Measurements from ENCODE around the gene CPXM1.
"Not testable (repeated sequence)": the region's sequence is repeated elsewhere in the genome, so short reads cannot be mapped to it uniquely, and the experiment has no call there.

The CPXM1 gene

DNA sequence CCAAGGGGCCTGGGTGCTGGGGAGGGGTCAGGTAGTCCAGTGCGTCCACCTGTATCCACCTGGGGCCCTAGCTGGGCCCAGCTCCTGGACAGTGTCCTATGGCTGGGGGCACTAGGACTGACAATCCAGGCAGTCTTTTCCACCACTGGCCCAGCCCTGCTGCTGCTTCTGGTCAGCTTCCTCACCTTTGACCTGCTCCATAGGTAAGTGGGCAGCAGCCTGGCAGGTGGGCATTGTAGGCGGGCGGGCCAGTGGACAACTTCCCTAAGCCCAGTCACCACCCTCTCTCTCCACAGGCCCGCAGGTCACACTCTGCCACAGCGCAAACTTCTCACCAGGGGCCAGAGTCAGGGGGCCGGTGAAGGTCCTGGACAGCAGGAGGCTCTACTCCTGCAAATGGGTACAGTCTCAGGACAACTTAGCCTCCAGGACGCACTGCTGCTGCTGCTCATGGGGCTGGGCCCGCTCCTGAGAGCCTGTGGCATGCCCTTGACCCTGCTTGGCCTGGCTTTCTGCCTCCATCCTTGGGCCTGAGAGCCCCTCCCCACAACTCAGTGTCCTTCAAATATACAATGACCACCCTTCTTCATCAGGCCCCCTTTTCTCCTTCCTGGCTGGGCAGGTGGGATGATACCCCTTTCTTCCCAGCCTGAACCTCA is 14.9 kb upstream of the CPXM1 start:
- DNase-seq (ENCODE audit: low spot score) = no peak
- TF ChIP-seq, protein P1, sequence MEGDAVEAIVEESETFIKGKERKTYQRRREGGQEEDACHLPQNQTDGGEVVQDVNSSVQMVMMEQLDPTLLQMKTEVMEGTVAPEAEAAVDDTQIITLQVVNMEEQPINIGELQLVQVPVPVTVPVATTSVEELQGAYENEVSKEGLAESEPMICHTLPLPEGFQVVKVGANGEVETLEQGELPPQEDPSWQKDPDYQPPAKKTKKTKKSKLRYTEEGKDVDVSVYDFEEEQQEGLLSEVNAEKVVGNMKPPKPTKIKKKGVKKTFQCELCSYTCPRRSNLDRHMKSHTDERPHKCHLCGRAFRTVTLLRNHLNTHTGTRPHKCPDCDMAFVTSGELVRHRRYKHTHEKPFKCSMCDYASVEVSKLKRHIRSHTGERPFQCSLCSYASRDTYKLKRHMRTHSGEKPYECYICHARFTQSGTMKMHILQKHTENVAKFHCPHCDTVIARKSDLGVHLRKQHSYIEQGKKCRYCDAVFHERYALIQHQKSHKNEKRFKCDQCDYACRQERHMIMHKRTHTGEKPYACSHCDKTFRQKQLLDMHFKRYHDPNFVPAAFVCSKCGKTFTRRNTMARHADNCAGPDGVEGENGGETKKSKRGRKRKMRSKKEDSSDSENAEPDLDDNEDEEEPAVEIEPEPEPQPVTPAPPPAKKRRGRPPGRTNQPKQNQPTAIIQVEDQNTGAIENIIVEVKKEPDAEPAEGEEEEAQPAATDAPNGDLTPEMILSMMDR (IDR thresholded peaks at IDR 0.05; ENCODE audit: extremely low read depth, missing control alignments) = no peak

- no peak for DNase-seq (ENCODE audit: low spot score)
- TF ChIP-seq, protein P1 (IDR thresholded peaks at IDR 0.05; ENCODE audit: extremely low read depth, missing control alignments) = no peak
Observed at GRCh38 chr20:2814587-2815051, 14.2 kb upstream of the CPXM1 start, which contains the start of gene C20orf141. TSS of gene C20orf141 (plus strand) at chr20:2814987. CDS start at chr20:2815185, 198 bp downstream.

DNA sequence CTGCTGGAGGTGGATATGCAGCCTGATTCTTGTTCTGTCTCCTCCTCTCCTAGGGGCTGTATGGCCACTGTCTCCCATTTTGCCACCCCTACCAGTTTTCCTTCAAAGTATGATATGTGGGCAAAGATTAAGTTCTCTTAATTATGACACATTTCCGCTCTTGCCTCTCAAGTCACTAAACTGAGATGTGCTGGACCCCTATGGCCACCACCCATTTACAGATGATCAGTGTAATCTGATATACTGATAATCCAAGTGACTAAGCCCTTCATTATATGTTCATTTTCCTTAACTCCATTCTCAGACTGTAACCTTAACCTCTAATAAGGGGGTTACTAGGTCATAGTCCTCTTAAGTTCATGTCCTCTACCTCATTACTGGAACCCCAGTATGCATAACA is 13.6 kb upstream of the CPXM1 start:
- no peak for DNase-seq (ENCODE audit: low spot score)
- TF ChIP-seq, protein P1 (IDR thresholded peaks at IDR 0.05; ENCODE audit: extremely low read depth, missing control alignments) = no peak

GRCh38 chr20:2812189-2812588 is 11.8 kb upstream of the CPXM1 start:
- no peak for DNase-seq (ENCODE audit: low spot score)
- TF ChIP-seq, protein P1 (IDR thresholded peaks at IDR 0.05; ENCODE audit: extremely low read depth, missing control alignments) = no peak

GRCh38 chr20:2809690-2810089 is 9.3 kb upstream of the CPXM1 start:
- DNase-seq (ENCODE audit: low spot score) = no peak
- TF ChIP-seq, protein P1 (IDR thresholded peaks at IDR 0.05; ENCODE audit: extremely low read depth, missing control alignments) = no peak

DNA sequence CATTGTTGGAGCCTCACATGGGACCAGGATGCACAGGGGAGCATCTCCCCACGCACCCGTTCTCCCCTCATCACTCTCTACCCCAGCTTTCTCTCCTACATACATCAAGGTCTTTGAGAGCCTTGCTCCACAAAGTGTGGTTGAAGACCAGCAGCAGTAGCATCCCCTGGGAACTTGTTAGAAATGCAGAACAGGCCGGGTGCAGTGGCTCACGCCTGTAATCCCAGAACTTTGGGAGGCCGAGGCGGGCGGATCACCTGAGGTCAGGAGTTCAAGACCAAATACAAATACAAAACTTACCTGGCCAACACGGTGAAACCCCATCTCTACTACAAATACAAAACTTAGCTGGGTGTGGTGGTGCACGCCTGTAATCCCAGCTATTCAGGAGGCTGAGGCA is 7.5 kb upstream of the CPXM1 start:
- not testable (repeated sequence) for DNase-seq (ENCODE audit: low spot score)

DNA sequence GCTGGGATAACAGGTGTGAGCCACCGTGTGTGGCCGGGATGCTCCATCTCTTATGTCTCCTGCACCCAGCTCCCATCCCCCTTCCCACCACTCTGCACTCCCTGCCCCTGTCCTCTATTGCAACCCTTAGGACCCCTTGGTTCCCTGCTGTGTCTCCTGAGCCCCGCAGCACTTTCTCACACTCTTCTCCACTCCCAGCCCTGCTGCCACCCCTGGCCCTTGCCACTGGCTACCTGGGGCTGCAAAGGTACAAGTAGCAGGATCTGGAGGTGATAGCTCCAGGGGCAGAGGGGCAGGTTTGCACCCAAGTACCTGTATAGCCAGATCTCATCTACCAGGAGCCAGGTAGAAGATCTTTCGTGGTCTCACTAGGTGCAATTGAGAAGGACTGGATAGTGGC is 6.6 kb upstream of the CPXM1 start:
- DNase-seq (ENCODE audit: low spot score) = no peak
- TF ChIP-seq, protein P1 (IDR thresholded peaks at IDR 0.05; ENCODE audit: extremely low read depth, missing control alignments) = no peak

- no peak for DNase-seq (ENCODE audit: low spot score)
- TF ChIP-seq, protein P1 (IDR thresholded peaks at IDR 0.05; ENCODE audit: extremely low read depth, missing control alignments) = no peak
Observed at GRCh38 chr20:2806351-2806701, 5.9 kb upstream of the CPXM1 start.
